ENCODE data around the gene SYS1.

The SYS1 gene

DNA sequence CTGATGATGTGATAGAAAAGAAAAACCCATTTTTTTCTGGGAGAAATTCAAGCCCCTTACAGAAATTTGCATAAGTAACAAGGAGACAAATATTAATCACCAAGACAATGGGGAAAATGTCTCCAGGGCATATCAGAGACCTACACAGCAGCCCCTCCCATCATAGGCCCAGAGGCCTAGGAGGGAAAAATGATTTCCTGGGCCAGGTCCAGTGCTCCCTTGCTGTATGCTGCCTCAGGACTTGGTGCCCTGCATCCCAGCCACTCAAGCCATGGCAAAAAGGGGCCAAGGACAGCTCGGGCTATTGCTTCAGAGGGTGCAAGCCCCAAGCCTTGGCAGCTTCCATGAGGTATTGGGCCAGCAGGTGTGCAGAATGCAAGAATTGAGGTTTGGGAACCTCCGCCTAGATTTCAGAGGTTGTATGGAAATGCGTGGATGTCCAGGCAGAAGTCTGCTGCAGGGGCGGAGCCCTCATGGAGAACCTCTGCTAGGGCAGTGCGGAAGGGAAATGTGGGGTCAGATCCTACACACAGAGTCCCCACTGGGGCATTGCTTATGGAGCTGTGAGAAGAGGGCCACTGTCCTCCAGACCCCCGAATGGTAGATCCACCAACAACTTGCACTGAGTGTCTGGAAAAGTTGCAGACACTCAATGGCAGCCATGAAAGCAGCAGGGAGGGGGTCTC is 37.5 kb downstream of the SYS1 start:
- H3K4me3 ChIP-seq (ENCODE audit: low read length) = no peak overlapping the region
- H3K9me3 ChIP-seq (replicated peaks; ENCODE audit: low read length) = no peaks in the 10 kb centered on the region
- peaks cover 11% of the 10 kb centered on the region for H3K27me3 ChIP-seq (ENCODE audit: control insufficient read depth, insufficient read depth, low read length)
- no peak overlapping the region for H3K9ac ChIP-seq (ENCODE audit: low read depth, low read length)
- peaks cover 2% of the 10 kb centered on the region for H3K4me1 ChIP-seq (ENCODE audit: control insufficient read depth, insufficient read depth, low read length)
- H3K36me3 ChIP-seq (ENCODE audit: insufficient read depth, low read length) = no peaks in the 10 kb centered on the region
- no peak overlapping the region for H3K4me2 ChIP-seq (ENCODE audit: low read length)

DNA sequence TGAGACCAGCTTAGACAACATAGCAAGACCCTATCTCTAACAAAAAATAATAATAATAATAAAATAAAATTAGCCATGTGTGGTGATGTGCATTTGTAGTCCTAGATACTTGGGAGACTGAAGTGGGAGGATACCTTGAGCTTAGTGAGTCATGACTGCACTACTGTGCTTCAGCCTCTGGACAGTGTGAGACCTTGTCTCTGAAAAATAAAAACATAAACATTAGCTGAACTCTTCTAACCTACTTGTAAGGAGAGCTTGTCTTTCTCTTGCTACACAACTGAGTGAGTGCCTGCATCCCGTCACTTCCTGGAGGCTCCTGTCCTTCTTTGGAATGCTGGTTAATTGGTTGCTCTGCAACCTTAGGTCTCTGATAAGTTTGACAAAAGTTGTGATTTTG is 40.0 kb downstream of the SYS1 start:
- Histone ChIP-seq H3K9me3 (replicated peaks; ENCODE audit: low read length) (no peaks in the 10 kb centered on the region), H3K4me2 (ENCODE audit: low read length) (no peak overlapping the region), H3K9ac (ENCODE audit: low read depth, low read length) (no peak overlapping the region), H3K36me3 (ENCODE audit: insufficient read depth, low read length) (no peaks in the 10 kb centered on the region), H3K4me1 (ENCODE audit: control insufficient read depth, insufficient read depth, low read length) (peaks cover 17% of the 10 kb centered on the region), H3K27me3 (ENCODE audit: control insufficient read depth, insufficient read depth, low read length) (peaks cover 18% of the 10 kb centered on the region), H3K4me3 (ENCODE audit: low read length) (no peak overlapping the region)

DNA sequence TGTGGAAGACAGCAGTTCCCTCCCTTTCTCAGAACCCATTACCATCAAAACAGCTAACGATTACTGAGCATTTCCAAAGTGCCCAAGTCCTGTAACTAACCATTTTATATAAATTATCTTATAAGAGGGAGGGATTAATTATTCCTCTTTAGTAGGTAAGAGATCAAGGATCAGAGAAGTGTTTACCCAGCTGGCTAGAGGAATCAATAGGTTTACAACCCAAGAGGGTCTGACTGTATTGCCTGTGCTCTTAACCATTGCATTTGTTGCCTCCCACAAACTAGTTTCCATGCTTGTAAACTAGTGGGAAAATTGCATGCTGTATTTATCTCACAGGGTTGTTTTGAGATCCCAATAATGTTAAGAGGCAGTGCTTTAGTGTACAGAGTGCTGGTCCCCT is 41.5 kb downstream of the SYS1 start:
- H3K36me3 ChIP-seq (ENCODE audit: insufficient read depth, low read length) = no peaks in the 10 kb centered on the region
- H3K27me3 ChIP-seq (ENCODE audit: control insufficient read depth, insufficient read depth, low read length) = peaks cover 18% of the 10 kb centered on the region
- H3K4me2 ChIP-seq (ENCODE audit: low read length) = no peak overlapping the region
- peaks cover 17% of the 10 kb centered on the region for H3K4me1 ChIP-seq (ENCODE audit: control insufficient read depth, insufficient read depth, low read length)
- no peak overlapping the region for H3K9ac ChIP-seq (ENCODE audit: low read depth, low read length)
- no peaks in the 10 kb centered on the region for H3K9me3 ChIP-seq (replicated peaks; ENCODE audit: low read length)
- H3K4me3 ChIP-seq (ENCODE audit: low read length) = no peak overlapping the region

DNA sequence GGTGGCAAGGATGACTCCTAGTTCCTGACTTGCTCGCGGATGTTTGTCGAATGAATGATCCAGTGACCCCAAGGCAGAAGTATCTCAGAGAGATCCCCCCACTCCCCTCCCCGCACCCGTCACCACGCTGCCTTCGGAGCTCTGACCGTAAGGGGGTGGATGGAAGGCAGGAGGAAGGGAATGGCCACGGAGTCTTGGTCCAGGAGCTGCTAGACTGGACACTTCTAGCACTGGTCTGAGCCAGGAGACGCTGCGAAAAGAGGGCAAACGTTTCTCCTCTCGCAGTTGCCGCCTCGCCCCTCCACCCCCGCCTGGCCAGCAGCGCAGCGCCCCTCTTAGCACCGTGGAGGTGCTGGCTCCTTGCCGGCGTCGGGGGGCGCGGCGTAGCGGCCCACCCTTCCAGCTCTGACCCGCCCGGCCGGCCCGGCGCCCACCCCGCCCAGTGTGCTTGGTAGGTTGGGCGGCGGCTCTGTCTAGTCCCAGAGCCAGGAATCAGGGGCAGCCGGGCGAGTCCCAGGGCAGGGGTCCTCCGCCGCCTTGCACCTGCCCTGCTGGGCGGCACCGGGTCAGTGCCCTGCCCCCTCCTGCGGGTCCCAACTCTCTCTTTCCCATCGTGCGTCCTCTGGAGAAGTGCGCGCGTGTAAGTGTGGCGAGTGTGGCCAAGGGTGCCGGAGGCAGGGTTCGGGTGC is 42.8 kb downstream of the SYS1 start:
- H3K36me3 ChIP-seq (ENCODE audit: insufficient read depth, low read length) = no peaks in the 10 kb centered on the region
- H3K4me2 ChIP-seq (ENCODE audit: low read length) = peak overlapping the region; percentile 100
- peak overlapping the region; percentile 66 for H3K9ac ChIP-seq (ENCODE audit: low read depth, low read length)
- peak overlapping the region; percentile 84 for H3K4me3 ChIP-seq (ENCODE audit: low read length)
- H3K27me3 ChIP-seq (ENCODE audit: control insufficient read depth, insufficient read depth, low read length) = peaks cover 18% of the 10 kb centered on the region
- peaks cover 17% of the 10 kb centered on the region for H3K4me1 ChIP-seq (ENCODE audit: control insufficient read depth, insufficient read depth, low read length)
- H3K9me3 ChIP-seq (replicated peaks; ENCODE audit: low read length) = no peaks in the 10 kb centered on the region

DNA sequence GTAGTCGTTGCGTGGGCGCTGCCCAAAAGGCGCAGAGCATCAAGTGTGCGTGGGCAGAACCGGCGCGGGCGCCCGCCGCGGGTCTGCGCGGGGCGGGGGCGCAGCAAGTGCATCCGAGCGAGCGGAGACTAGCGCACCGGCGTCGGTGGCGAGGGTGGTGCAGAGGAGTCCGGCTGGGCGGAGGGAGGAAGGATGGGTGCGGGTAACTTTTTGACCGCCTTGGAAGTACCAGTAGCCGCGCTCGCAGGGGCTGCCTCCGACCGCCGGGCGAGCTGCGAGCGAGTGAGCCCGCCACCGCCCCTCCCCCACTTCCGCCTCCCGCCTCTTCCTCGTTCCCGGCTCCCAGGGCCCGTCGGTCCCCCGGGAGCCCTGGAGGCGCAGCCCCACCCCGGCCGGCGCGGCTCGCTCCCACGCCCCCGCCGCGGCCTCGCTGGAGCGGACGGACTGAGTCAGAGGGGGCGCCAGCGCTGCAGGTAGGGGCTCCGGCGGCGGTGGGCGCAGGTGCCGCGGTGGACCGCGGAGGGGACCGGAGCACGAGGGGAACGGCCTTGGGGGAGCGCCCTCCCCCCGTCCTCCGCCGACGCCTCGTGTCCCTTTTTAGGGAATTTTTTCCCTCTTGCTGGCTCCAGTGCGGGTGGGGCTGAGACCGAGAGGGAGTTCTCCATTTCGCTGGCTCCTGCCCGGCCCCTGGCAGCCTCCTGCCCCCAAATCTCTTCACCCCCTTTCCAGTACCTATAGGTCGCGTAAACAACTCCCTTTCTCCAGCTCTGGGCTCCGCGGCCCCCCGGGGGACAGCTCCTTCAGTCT is 43.5 kb downstream of the SYS1 start:
- Histone ChIP-seq H3K4me3 (ENCODE audit: low read length) (peak overlapping the region; percentile 84), H3K4me1 (ENCODE audit: control insufficient read depth, insufficient read depth, low read length) (peaks cover 17% of the 10 kb centered on the region), H3K4me2 (ENCODE audit: low read length) (peak overlapping the region; percentile 100), H3K27me3 (ENCODE audit: control insufficient read depth, insufficient read depth, low read length) (peaks cover 18% of the 10 kb centered on the region), H3K9ac (ENCODE audit: low read depth, low read length) (peak overlapping the region; percentile 66), H3K9me3 (replicated peaks; ENCODE audit: low read length) (no peaks in the 10 kb centered on the region), H3K36me3 (ENCODE audit: insufficient read depth, low read length) (no peaks in the 10 kb centered on the region)

DNA sequence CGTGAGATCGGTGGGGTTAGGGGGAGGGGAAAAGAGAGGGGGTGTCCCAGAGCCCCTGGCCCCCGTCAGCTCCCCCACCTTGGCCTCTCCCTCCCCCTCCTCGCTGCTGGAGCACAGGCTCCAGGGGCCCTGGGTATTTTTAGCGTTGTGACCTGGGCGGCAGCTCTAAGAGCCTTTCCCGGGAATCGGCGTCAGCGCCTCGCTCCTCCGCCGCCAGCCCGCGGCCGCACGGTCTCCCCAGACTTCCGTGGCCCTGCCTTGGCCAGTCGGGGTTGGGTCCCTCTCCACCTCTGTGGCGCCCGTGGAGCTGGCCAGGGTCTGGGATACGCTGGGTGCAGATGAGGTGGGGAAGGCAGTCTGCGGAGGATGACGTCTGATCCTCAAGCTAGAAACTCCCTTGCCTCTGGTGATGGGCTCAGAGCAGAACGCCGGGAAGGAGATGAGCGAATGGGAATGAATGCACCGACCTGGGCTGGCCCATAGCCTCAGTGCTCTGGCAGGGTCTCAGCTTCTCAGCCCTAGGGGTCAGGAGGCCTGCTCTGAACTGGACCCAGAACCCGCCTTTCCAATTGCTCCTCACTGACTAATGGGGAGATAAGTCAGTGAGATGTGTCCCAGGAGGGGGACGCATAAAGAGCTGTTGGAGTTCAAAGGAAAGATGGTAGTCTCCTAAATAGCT is 44.2 kb downstream of the SYS1 start:
- H3K4me1 ChIP-seq (ENCODE audit: control insufficient read depth, insufficient read depth, low read length) = peaks cover 17% of the 10 kb centered on the region
- H3K4me3 ChIP-seq (ENCODE audit: low read length) = peak overlapping the region; percentile 84
- H3K36me3 ChIP-seq (ENCODE audit: insufficient read depth, low read length) = no peaks in the 10 kb centered on the region
- peak overlapping the region; percentile 66 for H3K9ac ChIP-seq (ENCODE audit: low read depth, low read length)
- H3K27me3 ChIP-seq (ENCODE audit: control insufficient read depth, insufficient read depth, low read length) = peaks cover 18% of the 10 kb centered on the region
- peak overlapping the region; percentile 100 for H3K4me2 ChIP-seq (ENCODE audit: low read length)
- no peaks in the 10 kb centered on the region for H3K9me3 ChIP-seq (replicated peaks; ENCODE audit: low read length)

DNA sequence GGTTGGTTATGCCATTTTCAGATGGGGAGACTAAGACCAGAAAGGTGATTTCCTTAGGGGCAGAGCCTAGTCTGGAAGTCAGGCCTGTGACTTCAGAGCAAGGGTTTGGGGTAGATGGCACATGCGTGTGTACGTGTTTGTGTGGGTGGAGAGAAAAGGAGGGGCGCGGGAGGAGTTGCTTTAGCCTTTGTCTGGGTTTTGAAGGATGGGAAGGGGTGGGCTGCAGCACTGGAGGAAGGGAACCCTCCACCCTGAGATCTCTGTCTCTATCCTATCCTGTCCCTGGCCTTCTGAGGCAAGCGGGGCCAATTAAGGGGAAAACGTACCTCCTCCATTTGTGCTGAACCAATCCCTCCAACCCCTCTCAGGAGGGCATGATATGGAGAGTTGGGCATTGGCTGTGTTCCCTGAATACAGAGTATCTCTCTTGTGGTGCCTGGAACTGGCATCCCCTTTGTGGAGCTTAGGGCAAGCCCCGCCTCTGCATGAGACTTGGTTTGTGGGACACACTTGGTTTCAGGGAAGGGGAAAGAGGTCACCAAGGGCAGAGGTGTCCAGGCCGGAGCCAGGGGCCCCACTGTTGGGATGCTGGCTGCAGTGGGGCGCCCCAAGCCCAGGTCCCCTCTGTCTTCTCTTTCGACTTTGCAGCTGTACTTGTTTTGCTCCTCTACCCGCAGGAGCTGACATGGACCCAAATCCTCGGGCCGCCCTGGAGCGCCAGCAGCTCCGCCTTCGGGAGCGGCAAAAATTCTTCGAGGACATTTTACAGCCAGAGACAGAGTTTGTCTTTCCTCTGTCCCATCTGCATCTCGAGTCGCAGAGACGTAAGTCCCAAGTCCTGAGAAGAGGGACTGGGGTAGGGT is 45.1 kb downstream of the SYS1 start, which contains the start of gene DBNDD2:
DBNDD2 (plus strand) TSS at position 507 of the 863 bp plus-strand sequence; CDS start at position 686, 179 bp downstream.
- H3K27me3 ChIP-seq (ENCODE audit: control insufficient read depth, insufficient read depth, low read length) = peaks cover 18% of the 10 kb centered on the region
- H3K4me2 ChIP-seq (ENCODE audit: low read length) = peak within 1 kb of the TSS; percentile 100
- no peaks in the 10 kb centered on the region for H3K36me3 ChIP-seq (ENCODE audit: insufficient read depth, low read length)
- H3K9ac ChIP-seq (ENCODE audit: low read depth, low read length) = peak within 1 kb of the TSS; percentile 66
- peaks cover 17% of the 10 kb centered on the region for H3K4me1 ChIP-seq (ENCODE audit: control insufficient read depth, insufficient read depth, low read length)
- H3K9me3 ChIP-seq (replicated peaks; ENCODE audit: low read length) = no peaks in the 10 kb centered on the region
- peak within 1 kb of the TSS; percentile 84 for H3K4me3 ChIP-seq (ENCODE audit: low read length)

DNA sequence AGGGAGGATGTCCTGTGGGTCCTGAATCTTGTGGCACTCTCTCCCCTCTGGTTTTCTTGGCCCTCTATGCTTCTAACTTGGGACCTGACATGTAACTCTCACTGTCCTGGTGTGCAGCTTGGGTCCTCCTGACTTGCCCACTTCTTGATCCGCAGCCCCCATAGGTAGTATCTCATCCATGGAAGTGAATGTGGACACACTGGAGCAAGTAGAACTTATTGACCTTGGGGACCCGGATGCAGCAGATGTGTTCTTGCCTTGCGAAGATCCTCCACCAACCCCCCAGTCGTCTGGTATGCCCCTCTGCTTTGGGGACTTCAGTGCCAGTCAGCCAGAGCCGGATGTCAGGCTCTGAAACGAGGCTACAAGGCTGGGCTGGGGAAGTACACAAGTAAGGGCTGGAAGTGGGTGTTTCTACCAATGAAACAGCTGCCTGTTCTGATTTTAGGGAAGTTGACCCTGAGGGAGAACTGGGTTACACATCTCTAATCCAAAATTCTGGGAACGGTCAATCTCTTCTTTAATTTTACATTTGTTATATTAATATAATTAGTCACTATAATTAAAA is 45.8 kb downstream of the SYS1 start:
- Histone ChIP-seq H3K9me3 (replicated peaks; ENCODE audit: low read length) (no peaks in the 10 kb centered on the region), H3K27me3 (ENCODE audit: control insufficient read depth, insufficient read depth, low read length) (peaks cover 18% of the 10 kb centered on the region), H3K4me3 (ENCODE audit: low read length) (no peak overlapping the region)

DNA sequence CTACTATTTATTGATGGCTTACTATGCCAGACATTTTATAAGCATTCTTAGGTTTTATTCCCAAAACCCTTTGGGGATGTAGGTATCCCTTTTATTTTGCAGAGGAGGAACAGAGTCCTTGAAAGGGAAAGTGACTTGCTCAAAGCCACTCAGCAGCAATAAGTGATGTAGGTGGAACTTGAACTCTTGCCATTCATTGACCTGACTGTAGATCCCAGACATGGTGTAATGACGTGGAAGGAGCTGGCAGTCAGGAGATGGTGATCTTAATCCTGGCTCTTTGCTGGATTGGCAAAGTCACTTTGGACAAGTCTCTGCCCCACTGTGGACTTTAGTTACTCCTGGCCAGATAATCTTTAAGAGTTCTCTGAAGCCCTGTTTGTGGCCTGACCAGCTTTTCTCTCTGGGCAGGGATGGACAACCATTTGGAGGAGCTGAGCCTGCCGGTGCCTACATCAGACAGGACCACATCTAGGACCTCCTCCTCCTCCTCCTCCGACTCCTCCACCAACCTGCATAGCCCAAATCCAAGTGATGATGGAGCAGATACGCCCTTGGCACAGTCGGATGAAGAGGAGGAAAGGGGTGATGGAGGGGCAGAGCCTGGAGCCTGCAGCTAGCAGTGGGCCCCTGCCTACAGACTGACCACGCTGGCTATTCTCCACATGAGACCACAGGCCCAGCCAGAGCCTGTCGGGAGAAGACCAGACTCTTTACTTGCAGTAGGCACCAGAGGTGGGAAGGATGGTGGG is 46.7 kb downstream of the SYS1 start:
- Histone ChIP-seq H3K4me1 (ENCODE audit: control insufficient read depth, insufficient read depth, low read length) (peaks cover 17% of the 10 kb centered on the region), H3K27me3 (ENCODE audit: control insufficient read depth, insufficient read depth, low read length) (peaks cover 12% of the 10 kb centered on the region), H3K4me2 (ENCODE audit: low read length) (no peak overlapping the region), H3K36me3 (ENCODE audit: insufficient read depth, low read length) (no peaks in the 10 kb centered on the region), H3K9ac (ENCODE audit: low read depth, low read length) (no peak overlapping the region), H3K9me3 (replicated peaks; ENCODE audit: low read length) (no peaks in the 10 kb centered on the region), H3K4me3 (ENCODE audit: low read length) (no peak overlapping the region)

More for the DNA sequence above, 45.8 kb downstream of the SYS1 start:
- H3K36me3 ChIP-seq (ENCODE audit: insufficient read depth, low read length) = no peaks in the 10 kb centered on the region
- H3K9ac ChIP-seq (ENCODE audit: low read depth, low read length) = no peak overlapping the region
- H3K4me1 ChIP-seq (ENCODE audit: control insufficient read depth, insufficient read depth, low read length) = peaks cover 17% of the 10 kb centered on the region
- no peak overlapping the region for H3K4me2 ChIP-seq (ENCODE audit: low read length)

DNA sequence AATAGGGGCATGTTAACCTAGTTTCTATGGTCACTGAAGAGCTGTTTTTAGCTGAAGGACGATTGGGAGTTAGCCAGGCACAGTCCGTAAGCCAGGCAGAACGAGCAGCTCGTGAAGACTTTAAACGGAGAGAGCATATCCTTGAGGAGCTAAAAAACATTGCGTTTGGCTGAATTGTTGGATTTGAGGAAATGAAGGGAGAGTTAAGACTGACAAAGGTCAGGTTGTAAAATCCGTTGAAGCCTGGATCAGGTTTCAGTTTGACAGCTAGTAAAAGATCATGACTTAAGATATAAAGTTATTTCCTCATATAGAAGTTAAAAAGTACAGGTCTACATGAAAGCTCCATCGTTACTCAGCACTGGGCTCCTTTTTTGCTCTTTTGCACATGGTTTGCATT is 47.9 kb downstream of the SYS1 start:
- peaks cover 4% of the 10 kb centered on the region for H3K27me3 ChIP-seq (ENCODE audit: control insufficient read depth, insufficient read depth, low read length)
- no peak overlapping the region for H3K9ac ChIP-seq (ENCODE audit: low read depth, low read length)
- no peak overlapping the region for H3K4me3 ChIP-seq (ENCODE audit: low read length)
- H3K4me1 ChIP-seq (ENCODE audit: control insufficient read depth, insufficient read depth, low read length) = peaks cover 18% of the 10 kb centered on the region
- H3K36me3 ChIP-seq (ENCODE audit: insufficient read depth, low read length) = no peaks in the 10 kb centered on the region
- no peak overlapping the region for H3K4me2 ChIP-seq (ENCODE audit: low read length)
- H3K9me3 ChIP-seq (replicated peaks; ENCODE audit: low read length) = no peaks in the 10 kb centered on the region

Measured in skeletal muscle satellite cell (primary cell).